ENCODE results near the gene CRISP2.
"Not testable (repeated sequence)": the region's sequence is repeated elsewhere in the genome, so short reads cannot be mapped to it uniquely, and the experiment has no call there.

The CRISP2 gene, protein sequence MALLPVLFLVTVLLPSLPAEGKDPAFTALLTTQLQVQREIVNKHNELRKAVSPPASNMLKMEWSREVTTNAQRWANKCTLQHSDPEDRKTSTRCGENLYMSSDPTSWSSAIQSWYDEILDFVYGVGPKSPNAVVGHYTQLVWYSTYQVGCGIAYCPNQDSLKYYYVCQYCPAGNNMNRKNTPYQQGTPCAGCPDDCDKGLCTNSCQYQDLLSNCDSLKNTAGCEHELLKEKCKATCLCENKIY

GRCh38 chr6:49713346-49713745 is at the start of gene CRISP2:
CRISP2 (minus strand) TSS chr6:49713543; CDS start chr6:49709196, 4,347 bp downstream.
- no peak for DNase-seq

- DNase-seq: no peak
Observed at GRCh38 chr6:49744259-49744658, 30.9 kb upstream of the CRISP2 start, which contains the start of gene CRISP3. CRISP3 (minus strand) TSS chr6:49744388; CDS start chr6:49744367, 21 bp downstream.

GRCh38 chr6:49743429-49743828 is 30.1 kb upstream of the CRISP2 start:
- no peak for DNase-seq

DNA sequence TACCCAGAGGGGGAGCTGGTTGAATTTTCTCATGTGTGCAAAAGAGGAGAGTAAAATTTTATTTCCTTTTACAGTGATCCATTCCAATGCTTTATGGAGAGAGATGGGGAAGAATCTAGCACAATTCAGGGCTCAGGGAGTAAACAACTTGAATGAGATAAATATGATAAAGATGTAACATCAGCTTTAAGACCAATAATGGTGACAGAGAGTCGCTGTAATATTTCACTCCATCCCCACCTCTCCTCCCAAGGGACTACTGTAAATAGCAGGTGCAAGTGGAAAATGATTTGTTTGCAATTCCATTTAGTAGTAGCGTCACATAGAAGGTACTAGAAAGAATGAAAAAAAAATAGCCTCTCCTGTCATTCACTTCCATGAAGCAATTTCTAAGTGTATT is 26.1 kb upstream of the CRISP2 start:
- DNase-seq: no peak

GRCh38 chr6:49736017-49736508 is 22.7 kb upstream of the CRISP2 start:
- DNase-seq: no peak

- no peak for DNase-seq
Observed at GRCh38 chr6:49733680-49734079, 20.3 kb upstream of the CRISP2 start.

DNA sequence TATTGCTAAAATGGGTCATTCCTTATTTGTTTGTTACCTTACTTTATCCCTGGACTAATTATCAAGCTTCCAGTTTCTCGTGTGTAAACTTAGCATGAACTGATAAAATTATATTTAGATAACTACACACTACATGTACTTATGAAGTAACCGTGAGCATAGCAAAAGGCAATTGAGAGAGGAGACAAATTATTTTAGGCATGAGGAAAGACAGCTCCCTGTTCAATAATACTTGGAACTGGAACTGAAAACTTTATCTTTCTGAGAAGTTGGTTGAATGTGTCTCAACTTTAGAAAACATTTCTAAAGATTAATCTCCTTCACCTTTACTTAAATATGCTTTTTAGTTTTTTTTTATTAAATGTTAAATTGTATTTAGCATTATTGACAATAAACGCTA is 19.4 kb upstream of the CRISP2 start:
- no peak for DNase-seq

DNA sequence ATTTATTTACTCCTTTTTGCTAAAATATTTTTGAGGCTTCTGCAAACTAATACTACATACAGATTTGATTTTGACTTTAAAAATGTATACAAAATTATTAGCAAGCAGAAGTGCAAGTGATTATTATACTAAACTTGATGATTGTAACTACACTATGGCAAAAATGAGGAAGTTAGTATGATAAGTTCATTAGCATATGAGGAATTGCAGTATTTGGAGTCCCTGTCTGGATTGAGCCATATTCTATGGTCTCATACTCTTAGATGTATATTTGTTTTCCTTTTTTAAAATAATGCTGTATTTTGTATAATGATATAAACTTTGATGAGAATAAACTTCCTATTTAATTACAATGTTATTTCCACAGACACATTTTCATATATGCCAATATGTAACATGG is 16.9 kb upstream of the CRISP2 start:
- no peak for DNase-seq

DNA sequence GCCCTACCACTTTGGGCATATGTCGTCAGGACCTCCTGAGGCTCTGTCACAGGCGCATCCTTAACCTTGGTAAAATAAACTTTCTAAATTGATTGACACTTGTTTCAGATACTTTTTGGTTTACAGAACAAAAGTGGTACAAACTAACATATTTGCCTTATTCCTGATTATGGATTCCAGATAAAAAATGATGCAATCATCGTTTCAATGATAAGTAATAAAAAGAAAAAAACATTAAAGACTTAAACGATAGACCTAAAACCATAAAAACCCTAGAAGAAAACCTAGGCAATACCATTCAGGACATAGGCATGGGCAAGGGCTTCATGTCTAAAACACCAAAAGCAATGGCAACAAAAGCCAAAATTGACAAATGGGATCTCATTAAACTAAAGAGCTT is 10.6 kb upstream of the CRISP2 start:
- not testable (repeated sequence) for DNase-seq

DNA sequence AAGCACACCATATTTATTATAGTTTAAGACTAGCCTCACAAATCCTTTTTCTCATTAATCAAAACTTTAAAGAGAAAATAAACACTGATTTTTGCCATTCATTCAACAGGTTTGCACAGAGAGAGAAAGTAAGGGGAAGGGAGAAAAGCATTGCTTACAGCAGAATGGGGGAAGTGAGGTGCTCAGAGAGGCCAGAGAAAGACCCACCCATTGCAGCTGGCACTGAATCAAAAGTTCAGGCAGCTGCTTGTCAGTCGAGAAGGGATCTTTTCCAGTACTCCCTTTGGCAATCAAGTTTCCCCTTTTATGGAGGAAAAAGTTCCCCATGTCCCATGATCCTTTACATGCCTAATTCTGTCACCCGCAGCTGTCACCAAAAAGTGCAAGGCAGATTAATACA is 8.0 kb upstream of the CRISP2 start:
- DNase-seq: no peak

DNA sequence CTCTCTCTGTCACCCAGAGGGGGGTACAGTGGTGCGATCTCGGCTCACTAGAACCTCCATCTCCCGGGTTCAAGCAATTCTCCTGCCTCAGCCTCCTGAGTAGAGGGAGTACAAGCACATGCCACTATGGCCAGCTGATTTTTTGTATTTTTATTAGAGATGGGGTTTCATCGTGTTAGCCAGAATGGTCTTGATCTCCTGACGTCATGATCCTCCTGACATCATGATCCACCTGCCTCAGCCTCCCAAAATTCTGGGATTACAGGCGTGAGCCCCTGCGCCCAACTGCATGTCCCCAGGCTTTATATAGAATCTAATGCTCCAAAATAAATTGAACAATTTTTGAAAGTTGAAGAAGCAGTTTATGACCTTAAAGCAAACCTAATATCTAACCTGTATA is 7.0 kb upstream of the CRISP2 start:
- no peak for DNase-seq

GRCh38 chr6:49698478-49698877 is 14.9 kb downstream of the CRISP2 start:
- DNase-seq: no peak

GRCh38 chr6:49693512-49693911 is 19.8 kb downstream of the CRISP2 start:
- DNase-seq: no peak

DNA sequence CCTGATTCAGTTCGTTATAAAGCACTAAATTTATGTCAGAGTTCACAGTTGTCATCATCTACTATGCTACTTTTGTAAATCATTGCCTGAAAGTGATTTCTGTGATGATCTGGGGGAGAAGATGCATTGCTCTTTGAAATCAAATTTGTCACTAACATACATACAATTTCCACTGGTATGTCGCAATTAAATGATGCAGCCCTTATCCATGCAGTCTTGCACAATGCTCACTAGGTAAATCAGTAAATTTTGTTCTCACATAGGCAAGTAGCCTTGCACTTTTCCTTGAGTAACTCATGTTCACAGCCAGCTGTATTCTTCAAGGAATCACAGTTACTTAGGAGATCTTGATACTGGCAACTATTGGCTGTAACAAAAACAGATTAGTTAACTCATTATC is 20.8 kb downstream of the CRISP2 start:
- DNase-seq: no peak

- no peak for DNase-seq
Observed at GRCh38 chr6:49676671-49677281, 36.6 kb downstream of the CRISP2 start.

GRCh38 chr6:49675816-49676215 is 37.5 kb downstream of the CRISP2 start:
- DNase-seq: no peak

- no peak for DNase-seq
Observed at GRCh38 chr6:49668083-49668511, 45.2 kb downstream of the CRISP2 start.

- no peak for DNase-seq
Observed at GRCh38 chr6:49666930-49667757, 46.2 kb downstream of the CRISP2 start.

DNA sequence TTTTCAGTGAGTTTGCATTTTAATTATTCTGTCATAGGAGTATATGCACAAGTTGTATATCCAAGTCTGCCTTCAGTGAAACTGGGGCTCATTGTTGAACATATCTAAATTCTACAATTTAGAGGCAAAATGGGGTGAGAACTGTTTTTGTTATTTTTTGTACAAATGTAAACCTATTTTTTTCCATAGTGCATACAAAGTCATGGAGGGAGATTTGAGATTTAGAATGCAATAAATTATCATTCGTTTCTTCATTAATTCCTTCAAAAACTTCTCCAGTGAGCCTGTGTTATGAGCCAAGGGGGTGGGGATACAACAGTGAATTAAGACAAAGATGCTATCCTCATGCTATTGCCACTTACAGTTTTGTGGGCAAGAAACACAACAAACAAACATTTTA is 46.9 kb downstream of the CRISP2 start:
- DNase-seq: no peak

DNA sequence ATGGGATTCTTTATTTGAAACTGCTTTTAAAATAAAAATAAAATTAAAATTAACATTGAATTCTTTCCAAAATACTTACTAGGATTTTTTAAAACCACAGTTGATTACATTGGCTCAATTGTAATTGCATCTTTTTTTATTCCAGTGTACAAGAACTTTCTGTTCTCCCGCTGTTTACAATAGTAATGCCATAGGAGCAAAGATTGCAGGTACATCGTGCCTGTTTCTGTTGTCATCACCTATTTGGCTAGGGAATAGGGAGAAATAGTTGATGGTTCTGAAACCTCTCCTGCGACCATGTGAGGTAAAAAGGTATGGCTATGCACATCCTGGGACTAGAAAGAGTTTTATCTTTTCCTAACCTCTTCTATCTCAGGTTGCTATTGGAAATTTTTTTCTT is 48.5 kb downstream of the CRISP2 start:
- no peak for DNase-seq

GRCh38 chr6:49664054-49664453 is 49.3 kb downstream of the CRISP2 start:
- DNase-seq: not testable (repeated sequence)

- no peak for DNase-seq
Observed at GRCh38 chr6:49662892-49663261, 50.5 kb downstream of the CRISP2 start.

GRCh38 chr6:49662231-49662891 is 51.0 kb downstream of the CRISP2 start:
- no peak for DNase-seq

Measured in activated CD4-positive, alpha-beta T cell treated with anti-CD3 and anti-CD28 coated beads, Interleukin-2, amount 50 U/mL, for 48 hours (primary cell).